Measurements from ENCODE around the gene CHEK1.
A peak's percentile ranks its signal among the peaks of the same experiment; 100 is the strongest.
"Not testable (repeated sequence)": the region's sequence is repeated elsewhere in the genome, so short reads cannot be mapped to it uniquely, and the experiment has no call there.

Gene CHEK1

DNA sequence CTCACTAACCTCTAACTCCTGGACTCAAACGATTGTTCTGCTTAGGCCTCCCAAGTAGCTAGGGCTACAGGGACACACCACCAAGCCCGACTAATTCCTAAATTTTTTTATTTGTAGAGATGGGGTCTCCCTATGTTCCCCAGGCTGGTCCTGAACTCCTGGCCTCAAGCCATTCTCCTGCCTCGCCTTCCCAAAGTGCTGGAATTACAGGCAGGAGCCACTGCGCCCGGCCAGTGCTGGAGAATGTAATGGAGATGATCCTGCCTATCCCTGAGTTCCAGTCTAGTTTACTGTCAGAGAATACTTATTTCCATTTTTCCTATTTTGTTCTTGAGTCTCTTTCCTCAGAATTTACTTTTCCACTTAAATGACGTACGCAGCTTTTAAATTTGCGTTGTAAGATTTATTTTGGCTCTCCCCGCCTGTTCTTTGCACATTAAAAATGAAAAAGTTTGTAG, at the start of gene CHEK1:
CHEK1 (plus strand) TSS at position 408 of the 458 bp plus-strand sequence. CDS start 1,606 bp downstream, outside the sequence.
- DNase-seq = no peak

DNA sequence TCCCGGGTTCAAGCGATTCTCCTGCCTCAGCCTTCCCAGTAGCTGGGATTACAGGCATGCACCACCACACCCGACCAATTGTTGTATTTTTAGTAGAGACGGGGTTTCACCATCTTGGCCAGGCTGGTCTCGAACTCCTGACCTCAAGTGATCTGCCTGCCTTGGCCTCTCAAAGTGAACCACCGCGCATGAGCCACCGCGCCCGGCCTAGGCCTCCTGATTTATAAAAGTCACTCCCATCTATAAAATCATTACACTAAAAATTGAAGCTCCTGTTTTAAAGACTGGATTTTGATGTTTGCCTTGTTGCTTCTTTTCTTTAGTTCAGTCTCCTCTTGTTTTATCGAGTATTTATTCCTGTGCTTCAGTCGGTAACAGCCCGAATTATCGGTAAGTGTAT, 47.8 kb upstream of the CHEK1 start:
- not testable (repeated sequence) for DNase-seq

DNA sequence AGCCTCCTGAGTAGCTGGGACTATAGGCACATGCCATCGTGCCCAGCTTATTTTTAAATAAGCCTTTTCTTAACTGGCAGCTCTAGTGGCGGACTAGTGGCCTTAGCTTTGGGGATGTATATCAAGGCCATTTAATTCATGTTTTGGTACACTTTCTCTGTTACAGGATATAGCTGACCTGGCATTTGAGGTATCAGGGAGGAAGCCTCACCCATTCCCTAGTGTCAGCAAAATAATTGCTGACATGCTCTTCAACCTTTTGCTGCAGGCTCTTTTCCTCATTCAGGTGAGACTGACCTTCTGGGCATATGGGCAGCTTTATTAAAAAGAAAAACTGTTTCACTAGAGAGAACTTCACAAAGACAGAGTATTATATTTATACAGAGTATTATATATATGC, 46.2 kb upstream of the CHEK1 start:
- DNase-seq = no peak

DNA sequence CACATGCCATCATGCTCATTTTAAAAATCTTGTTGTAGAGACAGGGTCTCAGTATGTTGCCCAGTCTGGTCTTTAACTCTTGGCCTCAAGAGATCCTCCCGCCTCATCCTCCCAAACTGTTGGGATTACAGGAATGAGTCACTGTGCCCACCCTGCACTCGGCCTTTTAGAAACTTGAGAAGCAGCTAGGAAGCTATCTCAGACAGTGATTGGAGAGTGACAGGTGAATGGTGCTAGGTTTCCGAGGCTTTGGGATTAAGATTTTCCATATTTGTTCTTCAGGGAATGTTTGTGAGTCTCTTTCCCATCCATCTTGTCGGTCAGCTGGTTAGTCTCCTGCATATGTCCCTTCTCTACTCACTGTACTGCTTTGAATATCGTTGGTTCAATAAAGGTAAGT, 45.2 kb upstream of the CHEK1 start:
- no peak for DNase-seq

DNA sequence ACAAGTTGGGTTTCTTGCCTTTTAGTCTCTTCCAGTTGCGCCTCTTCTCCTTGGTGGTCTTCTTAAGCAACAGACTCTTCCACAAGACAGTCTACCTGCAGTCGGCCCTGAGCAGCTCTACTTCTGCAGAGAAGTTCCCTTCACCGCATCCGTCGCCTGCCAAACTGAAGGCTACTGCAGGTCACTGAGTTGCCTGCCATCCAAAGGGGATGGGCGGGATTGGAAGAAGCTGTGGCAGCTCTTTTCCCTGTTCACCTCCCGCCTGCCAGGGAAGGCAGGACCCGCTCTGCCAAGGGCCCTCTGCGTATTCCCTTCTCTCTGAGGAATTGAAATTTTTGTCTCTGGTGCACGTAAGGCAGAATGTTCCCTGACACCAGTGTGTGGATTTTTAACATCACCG, 41.5 kb upstream of the CHEK1 start:
- no peak for DNase-seq

DNA sequence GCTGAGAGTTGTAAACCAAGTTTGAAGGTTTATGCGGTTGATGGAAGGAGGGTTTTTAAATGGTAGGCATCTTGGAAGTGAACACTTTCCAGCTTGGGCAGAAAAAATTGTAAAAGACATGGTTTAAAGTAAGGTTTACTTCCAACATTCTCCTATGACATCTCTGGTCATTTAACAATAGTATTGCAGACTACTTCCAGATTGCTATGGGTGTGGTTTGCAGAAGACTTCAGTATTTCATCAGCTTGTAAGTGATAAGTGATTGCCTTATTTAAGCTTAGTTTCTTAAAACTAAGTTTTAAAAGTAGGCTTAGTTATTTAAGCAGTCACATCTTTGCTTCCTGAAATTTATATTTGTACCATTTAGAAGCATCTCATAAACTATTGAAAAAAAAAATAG, 39.5 kb upstream of the CHEK1 start:
- no peak for DNase-seq

DNA sequence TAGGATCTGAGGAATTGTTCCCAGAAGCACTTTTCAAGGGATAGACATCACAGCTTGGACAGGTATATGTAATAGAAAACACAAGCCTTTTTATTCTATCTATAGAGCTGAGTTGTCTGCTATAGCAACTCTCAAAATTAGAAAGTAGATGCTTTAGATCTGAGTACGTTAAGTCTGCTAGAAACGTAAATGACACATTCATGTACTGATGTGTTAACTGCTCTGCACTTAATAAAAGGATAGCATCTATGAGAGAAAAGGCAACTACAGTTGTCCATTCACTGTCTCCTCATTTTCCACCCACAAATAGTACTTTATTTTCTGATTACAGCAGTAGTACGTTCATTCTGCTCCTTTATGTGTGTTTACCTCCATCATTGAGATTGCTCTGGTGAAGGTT, 38.3 kb upstream of the CHEK1 start:
- no peak for DNase-seq

DNA sequence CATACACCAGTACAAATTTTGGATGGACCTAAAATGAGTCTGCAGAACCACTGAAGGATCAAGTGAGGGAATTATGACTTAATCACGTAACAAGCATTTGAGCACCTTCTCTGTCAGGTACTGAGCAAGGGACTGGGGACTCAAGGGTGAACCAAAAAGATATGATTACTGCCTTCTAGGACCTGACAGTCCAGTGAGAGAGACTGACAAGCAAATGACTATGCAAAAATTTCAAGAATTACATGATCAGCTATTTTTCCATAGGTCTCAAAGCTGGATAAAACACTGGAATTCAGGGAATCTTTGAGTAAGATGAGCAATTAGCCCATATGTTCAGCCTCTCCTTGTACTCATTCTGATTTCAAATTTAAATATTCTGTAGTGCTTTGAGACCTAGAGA, 37.5 kb upstream of the CHEK1 start:
- DNase-seq = no peak

DNA sequence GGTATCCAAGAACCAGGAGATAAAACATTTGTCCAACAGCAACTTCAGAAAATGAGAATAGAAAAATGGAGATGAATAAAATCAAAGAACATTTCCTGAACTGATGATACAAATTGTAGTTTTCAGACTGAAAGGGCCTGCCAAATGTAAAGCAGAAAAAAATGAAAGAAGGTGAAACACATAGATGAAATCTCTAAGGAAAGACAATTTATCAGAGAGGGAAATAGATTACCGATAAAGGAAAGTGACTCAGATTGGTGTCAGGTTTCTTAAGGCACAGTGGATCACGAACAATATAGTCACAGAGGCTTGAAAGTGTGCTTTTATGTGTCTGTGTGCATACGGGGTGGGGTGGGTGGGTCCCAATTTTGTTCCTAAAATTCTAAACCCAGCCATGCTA, 36.5 kb upstream of the CHEK1 start:
- DNase-seq = no peak

DNA sequence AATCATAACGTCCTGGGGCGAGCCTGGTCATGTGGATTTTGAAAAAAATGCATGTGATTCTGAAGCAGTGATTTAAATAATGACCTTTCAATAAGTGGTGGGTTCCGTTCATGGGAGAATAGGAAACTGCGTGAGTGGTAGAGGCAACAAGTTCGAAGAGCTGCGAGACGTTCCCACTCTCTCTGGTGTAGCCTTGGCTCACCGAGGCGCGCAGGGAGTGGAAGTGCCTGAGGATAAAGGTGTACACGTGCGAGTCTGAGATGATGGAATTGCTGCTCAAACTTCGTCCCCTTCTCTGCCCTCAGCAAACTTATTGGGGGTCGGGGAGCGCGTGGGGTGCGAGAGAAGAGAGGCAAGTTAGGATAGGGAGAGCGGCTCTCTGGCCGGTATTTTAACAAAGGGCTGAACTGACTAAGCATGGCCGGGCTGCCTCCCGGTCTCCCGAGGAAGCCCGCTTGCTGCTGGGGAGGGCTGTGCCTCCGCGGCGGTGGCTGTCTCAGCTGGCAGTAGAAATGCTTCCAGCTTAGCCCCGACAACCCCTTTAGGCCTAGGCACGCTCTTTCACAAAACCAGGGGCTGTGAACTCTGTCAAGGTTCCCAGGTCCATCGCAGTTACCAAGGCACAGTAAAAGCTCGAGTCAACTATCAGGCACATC, 33.2 kb upstream of the CHEK1 start:
- no peak for DNase-seq

DNA sequence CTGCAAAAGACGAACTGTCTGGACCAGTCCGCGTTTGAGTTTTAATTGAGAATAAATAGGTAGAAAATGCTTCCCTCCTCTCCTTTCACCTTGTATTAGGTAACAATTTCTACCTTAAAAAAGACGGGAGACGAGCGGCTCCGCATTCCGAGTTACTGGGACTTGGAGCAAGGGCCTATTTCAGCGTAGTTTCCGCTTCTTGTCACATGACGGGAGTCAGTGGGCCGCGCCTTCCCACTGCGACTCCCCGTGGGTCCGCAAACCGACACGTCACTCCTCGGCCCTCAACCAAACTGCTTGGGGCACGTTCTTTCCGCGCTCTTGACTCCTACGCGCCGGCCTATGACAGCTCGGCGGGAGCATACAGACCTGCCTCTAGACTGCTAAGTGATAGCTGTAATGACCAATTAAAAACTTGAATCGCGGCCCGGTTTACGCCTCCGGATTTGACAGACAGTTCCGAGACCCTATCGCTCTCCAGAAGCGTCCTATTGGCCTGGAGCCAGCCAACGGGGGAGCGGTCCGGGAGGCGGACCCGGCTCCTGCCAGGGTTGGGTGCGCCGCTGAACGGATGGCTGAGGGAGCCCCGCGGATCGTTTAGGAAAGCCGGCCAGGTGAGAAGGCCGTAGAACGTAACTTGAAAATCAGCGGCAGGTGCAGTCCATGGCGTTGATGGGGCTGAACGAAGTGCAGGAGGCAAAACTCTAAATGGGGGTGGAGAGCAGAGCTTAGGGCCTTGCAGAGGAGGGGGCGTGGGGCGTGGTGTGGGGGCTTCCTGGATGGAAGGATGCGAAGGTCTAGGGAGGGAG, 32.5 kb upstream of the CHEK1 start, which contains the start of gene STT3A:
STT3A (plus strand) TSS at position 548 of the 809 bp plus-strand sequence. CDS start 3,064 bp downstream, outside the sequence.
- peak; percentile 99 for DNase-seq

DNA sequence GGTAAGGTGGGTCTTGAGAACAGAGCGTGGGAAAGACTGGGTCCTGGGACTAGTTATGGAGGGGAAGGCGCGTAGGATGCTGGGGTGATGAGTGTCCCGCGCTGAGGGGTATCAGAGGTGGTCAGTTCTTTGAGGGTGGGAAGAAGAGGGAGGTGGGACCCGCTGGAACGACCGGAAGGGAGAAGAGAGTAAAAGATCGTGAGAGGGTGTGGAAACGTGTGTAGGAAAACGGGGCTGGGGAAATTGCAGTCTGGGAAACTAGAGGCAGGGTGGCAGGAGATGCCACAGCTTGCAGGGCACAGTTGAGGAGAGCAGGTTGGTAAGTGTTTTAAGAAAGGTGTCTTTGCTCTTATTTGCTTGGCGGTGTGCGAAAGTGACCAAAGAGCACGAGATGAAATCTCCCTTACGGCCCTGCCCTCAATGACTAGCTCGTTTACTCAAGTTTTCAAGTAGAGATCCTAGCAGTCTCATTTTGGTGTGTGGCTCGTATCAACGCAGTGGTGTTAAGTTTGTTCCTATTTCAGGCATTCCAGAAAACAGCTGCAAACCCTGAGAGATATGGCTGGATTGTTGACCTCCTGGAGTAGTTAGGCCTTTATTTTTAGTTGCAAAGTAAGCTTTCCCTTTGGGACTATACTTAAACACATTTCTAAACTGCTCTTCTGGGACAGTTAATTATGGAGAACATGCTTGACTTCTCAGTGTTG, 31.7 kb upstream of the CHEK1 start:
- DNase-seq = no peak

DNA sequence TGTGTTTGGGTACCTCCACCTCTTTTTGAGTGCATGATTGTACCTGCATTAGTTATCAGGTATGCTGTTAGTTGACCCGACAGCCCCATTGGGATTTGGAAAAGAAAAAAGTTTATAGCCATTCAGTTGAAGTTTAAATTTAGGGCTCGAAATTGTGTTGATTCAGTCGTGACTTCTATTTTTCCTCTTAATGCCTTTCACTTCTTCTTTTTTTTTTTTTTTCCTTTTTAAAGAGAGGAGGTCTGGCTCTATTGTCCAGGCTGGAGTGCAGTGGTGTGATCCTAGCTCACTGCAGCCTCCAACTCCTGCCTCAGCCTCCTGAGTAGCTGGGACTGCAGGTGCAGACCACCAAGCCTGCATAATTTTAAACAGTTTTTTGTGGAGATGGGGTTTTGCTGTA, 30.0 kb upstream of the CHEK1 start:
- DNase-seq = no peak

DNA sequence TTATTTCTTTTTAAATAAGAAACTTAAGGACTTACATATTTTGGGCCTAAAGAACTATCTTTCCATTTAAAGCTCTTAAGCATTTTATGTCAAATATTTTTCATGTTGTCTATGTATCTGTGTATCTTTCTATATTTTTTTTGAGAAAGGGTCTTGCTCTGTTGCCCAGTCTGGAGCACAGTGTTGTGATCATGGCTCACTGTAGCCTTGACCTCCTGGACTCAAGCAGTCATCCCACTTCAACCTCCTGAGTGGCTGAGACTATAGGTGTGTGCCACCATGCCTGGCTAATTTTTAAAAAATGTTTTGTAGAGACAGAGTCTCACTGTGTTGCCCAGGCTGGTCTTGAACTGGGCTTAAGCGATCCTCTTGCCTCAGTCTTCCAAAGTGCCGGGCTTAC, 24.3 kb upstream of the CHEK1 start:
- DNase-seq = no peak

DNA sequence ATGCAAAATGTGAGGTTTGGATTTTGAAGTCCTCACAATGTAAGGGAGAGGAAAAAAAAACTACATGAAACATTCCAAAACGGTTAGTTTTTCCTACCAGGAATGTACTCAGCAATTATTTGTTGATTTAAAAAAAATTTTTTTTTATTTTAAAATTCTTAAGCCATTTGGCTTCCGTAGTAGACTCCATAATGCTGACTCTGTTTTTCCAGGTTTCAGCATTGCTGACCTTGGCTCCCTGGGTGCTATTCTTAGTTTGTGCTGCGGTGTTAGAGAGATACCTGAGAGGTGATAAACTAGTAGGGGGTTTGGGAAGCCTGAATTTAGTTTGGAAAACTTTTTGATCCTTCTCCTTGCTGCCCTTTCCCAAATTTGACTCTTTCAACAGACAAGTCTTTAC, 21.8 kb upstream of the CHEK1 start:
- DNase-seq = no peak

DNA sequence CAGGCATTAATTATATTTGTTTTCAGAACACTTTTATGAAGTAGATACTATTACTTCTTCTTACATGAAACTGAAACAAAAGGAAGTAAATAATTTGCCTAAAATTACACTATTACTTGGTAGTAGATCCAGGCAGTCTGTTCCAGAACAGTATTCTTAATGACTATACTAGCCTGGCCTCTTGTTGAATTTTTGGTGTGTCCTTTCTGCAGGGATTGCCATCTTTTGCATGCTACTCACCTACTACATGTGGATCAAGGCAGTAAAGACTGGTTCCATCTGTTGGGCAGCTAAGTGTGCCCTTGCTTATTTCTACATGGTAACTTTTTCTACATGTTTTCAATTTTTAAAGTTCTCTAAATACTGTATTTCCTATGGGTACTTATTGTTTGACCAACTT, 19.5 kb upstream of the CHEK1 start:
- DNase-seq = no peak

DNA sequence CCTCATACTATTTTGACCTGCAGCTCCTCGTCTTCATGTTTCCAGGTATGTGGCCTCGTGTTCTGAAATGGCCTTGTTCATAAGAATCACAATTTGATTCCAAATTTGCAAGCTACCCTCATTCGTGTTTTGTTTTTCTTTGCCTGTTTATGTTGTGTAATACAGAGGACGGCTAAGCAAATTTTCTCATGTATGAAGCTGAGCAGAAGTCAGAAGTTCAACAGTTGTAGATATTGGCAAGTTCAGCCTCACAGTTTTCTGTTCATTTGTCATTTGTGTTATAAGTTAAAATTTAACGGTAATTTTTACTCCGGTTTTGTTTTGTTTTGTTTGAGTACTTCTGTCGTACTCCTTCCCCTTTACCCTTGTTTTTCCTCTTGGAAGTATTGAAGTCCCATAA, 15.4 kb upstream of the CHEK1 start:
- DNase-seq = no peak

DNA sequence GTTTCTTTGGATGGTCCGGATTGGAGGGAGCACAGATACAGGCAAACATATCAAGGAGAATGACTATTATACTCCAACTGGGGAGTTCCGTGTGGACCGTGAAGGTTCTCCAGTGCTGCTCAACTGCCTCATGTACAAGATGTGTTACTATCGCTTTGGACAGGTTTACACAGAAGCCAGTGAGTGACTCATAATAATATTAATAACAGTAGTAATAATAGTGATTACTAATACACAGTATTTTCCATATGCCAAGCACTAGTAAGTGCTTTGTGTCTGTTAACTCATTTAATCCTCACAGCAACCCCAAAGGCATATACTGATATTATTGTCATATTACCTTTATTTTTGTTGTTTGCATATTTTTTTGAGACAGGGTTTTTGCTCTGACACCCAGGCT, 6.6 kb upstream of the CHEK1 start:
- no peak for DNase-seq

DNA sequence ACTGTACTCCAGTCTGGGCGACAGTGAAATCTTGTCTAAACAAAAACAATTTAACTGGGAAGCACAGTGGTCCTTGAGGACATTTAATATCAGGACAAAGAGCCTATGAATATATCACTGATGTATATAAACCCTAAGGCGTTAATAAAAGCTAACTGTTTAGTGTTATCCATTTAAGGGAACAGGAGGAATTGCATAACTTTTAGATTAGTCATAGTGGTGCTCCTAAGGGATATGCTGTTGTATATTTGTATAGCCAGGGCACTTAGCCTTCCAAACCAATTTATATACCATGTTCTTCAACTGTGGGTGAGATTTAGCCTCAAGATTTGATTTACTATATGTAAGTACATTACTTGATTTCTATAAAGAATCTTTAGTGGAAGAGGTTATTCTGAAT, 3.0 kb upstream of the CHEK1 start:
- DNase-seq = no peak

DNA sequence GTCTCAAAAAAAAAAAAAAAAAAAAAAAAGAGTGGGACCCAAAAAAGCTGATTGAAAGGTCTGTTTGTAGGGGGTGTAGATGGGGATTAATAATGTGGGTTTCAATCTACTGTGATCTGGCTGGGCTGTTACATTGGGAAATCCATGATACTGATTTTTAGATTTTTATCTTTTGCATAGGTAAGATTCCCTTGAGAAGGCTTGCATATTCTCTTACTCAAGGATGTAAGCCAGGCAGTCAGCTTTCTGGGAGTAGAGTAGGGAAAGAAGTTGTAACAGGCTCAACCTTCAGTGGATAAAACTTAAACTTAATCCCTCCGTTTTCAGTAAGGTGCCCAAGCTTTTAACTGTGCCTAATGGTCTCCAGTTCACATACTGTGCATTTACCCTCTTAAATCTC, 1.9 kb upstream of the CHEK1 start:
- DNase-seq = no peak

DNA sequence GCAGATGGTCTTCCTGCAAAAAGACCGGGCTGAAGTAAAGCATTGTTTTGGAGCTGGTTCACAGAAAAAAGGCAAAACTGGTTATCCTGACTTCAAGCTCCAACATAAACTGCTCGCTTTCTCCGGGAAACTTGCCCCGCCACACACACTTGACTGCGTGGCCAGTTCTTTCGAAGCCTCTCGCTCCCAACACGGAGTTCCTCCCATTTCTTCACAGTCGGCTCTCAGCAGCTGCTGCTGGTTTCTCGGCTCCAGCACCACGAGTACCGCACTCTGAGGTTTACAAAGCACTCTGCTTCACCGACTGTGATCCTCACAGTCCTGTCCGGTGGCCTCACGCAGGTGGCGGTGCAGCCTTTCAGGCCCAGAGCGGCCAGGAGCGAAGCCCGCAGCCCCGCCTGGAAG, 264 bp downstream of the CHEK1 start:
- DNase-seq = no peak

DNA sequence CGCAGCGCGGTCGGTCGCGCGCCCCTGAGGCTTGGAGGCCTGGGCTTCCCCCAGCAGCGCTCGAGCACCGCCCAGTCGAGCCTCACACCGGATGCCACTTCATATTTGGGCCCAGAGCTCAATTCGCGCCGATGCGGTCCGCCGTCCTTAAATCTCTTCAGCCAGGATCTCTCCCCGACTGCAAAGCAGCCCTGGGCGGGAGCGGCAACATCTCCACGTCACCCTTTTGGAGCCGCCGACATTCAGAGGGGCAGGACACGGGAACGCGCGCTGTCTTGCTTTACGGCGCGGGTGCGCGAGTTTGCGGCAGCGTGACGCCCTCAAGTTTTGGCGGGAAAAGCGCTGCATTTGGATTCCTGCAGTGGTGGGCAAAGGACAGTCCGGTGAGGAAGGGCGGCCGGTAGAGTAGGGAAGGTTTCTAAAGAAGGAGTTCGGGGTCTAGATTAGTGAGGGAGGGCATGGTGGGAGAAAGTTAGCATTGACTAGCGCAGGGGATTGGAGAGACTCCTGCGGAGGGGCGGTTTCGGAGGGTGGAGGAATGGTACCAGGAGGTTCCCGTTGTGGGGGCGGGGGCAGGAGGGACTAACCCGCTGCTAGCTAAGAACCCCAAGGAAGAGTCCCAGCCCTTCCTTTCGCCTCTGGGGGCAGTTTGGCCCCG, 796 bp downstream of the CHEK1 start:
- DNase-seq = peak; percentile 89

DNA sequence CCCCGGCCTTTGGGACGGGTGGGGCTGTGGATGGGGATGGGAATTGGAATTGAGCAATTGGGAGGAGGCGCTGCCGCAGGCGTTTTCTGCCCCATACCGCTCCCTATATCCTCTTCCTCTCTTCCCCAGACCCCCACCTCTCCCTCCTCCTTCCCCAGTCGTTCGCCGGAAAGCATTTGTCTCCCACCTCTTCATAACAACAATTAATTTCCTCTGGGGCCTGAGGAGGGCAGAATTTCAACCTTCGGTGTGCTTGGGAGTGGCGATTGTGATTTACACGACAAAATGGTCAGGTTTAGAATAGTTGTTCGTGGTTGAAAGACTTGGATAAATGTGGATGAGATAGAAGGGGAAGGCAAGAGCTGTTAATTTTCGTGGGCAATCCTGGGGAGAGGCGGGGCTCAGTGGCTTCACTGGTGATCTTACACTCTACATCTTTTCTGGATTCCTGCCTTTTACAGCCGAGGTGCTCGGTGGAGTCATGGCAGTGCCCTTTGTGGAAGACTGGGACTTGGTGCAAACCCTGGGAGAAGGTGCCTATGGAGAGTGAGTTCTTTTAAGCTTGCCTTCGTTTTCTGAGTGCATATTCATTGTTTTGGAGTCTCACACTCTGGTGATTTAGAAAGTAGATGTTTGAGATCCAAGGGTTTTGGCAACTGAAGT, 1.5 kb downstream of the CHEK1 start:
- peak; percentile 61 for DNase-seq
